ENCODE data around the gene USH2A.

Gene USH2A

DNA sequence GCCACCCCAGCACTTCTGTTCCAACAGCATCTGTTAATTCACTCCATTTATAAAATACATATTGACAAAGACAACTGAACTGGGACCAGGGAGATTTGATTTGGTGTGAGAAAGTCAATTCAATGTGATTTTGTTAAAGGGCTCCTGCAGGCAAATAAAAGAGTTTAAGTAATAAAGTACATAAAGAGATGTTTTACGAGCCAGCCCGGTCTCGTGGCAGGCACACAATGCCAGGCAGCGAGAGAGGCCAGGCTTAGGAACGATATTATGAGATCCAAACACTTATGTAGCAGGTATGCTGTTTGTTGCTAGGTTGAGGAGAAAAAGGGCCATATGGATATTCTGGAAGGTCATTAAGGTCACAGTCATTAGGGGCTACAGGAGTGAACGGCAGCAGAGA, 629.1 kb downstream of the USH2A start:
- no peak for DNase-seq (ENCODE audit: low read depth in 1 of 2, low spot score in 1 of 2)

DNA sequence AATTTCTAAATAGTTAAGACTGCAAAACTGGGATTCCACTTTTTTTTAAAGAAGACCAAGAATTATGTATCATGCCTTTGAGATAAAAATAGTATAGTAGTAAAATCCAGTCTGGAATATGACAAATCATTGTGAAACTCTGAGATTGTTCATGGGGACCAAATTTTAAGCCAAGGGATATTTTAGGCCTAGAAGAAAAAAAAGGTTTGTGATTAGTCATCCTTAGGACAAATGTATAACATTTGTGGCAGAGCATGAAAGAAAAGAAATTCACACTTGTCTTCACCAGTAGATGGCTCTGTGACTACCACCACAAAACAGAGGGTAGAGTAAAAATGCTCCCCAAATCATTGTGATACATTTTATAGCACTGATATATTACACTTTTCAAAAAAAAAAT, 630.1 kb downstream of the USH2A start:
- no peak for DNase-seq (ENCODE audit: low read depth in 1 of 2, low spot score in 1 of 2)

DNA sequence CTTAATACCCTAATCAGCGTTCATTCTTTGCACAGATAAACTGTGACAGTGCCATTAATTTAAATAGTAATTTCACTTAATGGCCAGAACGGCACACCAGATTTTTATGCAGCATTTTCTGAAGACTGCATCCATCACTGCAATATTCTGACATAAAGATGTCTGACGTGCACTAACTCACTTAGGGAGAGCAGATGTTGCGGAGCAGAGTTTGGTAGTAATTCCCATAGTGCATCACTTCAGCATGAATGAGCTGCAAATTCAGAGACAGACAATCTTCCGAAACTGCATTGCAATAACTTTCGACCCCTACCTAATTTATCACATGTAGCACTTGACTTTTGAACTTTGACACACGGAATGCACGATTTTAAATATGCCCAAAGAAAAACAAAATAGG, 630.8 kb downstream of the USH2A start:
- DNase-seq (ENCODE audit: low read depth in 1 of 2, low spot score in 1 of 2) = no peak

DNA sequence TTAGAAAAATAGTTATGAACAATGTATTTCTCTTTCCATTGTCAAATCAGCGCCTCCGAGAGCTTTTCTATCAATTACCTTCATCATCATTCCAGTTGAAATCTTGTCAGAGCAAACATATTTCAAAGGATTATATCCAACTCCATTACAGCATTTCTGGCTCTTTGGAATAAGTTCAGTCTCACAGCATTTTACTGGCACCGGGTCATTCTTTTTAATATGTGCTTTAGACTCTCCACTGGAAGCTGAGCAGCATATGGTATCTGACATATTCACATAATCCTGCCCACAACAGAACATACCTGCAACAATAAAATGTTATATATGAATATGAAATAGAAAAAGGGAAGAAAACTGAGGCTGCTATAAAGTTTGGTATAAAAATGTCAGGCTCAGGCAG, 633.3 kb downstream of the USH2A start:
- no peak for DNase-seq (ENCODE audit: low read depth in 1 of 2, low spot score in 1 of 2)

DNA sequence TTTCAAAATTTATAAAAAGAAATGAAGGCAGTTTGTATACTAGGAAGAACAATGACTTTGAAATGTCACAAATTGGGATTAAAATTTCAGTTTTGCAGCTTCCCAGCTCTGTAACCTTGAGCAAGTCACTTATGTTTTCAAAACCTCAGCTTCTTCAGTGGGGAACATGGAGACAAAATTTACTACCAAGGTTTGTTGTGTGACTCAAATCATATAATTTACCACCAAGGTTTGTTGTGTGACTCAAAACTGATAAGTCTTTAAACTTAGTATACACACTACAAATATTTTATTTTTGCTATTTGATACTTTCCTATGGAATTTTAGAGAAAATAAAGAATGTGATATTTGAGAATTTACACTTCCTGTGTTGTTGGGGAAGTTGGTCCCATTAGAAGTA, 636.3 kb downstream of the USH2A start:
- no peak for DNase-seq (ENCODE audit: low read depth in 1 of 2, low spot score in 1 of 2)

DNA sequence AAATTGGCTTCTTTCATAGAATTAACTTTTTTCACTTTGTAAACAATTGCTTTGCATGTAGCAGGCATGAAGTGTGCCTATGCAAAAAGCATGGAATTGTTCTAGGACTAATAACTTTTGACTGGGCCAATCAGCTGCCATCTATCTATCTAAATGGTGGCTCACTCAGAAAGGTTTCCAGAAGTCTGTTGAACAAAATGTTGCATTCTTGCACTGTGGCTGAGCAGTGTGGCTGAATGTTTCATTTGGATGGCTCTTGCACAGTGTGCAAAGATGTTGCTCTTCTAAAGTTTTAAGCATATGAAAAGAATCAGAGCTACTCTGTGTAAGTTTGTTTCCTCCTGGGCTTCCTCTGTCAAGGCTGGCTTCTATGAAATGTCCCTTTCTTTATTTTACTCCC, 642.6 kb downstream of the USH2A start:
- DNase-seq (ENCODE audit: low read depth in 1 of 2, low spot score in 1 of 2) = no peak

DNA sequence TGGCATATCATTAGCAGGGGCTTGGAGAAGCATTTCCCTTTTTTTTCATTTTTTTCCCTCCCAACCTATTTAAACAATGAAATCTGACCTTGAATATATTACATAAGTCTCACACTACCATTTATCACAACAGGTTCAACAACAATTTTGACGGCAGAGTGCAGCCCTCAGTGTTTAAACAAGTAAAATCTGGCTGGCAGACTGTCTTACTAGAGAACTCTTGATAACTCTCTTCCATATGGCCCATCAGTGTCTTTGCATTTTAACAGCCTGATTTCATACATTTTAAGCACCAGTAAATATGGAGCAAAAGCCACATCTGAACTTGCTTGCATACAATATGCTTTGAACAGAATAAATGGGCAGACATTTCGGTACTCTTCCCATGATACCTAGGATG, 643.1 kb downstream of the USH2A start:
- no peak for DNase-seq (ENCODE audit: low read depth in 1 of 2, low spot score in 1 of 2)

DNA sequence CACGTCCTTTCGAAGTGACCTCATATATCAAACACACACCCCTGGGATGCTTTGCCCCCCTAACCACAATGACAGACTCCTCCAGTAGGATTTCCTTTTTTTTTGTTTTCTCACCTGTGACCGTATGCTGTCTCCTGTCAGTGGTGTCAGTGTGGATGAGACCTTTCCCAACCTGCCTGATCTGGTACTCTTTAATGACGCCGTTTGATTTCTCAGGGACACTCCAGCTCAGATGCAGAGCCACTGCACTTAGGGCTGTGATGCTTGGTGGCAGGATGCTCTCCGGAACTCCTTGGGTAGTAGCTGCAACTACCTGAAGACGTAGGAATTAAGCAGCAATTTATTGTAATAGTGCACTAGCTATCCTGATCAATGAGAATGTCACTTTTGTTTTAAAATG, 643.5 kb downstream of the USH2A start:
- no peak for DNase-seq (ENCODE audit: low read depth in 1 of 2, low spot score in 1 of 2)

DNA sequence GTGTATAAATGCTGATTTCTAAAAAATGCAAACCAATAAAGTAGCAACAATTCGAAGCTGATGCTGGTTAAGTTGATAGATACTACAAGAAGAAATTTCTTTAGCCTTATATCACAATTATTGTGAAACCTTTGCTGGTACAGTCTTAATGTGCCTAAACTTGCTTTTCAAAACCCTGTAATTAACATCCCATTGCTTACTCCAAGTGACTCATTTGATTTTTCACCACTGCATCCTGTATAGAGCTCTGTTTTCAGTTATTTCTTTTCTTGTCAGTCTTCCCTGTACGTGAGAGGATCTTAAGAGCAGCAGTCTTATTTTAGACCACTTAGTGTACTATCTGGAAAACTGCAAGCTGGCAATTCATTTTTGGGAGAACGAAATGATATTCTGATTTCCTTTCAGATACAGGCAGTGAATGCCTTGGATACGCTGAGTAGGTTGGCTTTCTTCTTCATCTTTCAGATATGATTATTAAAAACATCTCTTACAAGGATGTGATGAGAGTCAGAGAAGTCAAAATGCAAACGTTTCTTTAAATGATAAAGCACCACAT, 645.8 kb downstream of the USH2A start:
- DNase-seq (ENCODE audit: low read depth in 1 of 2, low spot score in 1 of 2) = no peak

DNA sequence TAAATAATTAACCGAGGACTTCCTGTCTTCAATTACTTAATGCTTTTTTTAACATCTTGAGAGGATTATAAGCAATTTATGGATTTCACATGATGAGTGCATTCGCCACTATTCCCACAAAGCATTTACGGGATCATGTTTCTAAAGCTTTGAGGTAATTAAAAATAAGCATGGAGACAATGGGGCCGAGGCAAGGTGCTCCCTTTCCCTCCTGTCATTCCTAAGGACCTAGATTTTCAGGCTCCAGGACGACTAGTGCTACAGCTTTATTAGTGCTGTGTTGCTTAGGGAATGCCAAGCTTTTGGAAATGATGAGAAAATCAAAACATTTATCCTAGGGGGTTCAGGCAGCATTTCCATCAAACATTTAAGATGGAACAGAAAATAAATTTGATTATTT, 646.9 kb downstream of the USH2A start:
- DNase-seq (ENCODE audit: low read depth in 1 of 2, low spot score in 1 of 2) = no peak

DNA sequence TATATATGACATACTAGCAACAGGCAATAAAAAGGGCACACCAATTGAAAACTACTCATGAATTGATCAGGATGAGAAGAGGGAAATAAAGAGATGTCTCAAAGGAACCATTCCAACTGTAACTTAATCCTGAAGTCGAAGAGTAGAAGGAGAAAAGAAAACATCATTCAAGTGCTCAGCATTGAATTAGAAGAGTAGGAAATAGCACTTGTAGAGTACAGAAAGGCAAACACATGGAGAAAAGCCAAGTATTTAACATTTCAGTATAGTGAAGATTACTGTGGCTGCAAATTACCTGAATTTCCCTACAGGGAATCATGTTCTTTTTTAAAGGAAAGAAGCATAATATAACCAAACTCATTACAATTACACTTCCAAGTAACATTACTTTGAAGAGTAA, 651.1 kb downstream of the USH2A start:
- no peak for DNase-seq (ENCODE audit: low read depth in 1 of 2, low spot score in 1 of 2)

DNA sequence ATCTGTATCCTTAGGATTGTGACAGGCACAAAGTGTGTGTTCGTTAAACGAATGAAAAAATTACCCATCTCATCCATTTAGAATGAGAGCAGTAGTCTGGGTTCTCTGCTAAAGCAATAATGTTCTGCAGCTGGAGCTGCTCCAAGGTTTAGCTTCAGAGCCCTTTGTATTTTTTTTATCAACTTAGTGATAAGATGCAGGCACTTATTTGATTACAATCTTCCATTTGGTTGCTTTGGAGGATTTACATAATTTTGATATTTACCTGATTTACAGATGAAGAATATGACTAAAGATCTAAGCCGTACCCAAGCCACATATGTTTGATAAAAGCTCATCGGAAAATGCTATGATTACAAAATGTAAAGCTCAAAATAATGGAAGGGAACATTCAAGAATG, 654.9 kb downstream of the USH2A start:
- DNase-seq (ENCODE audit: low read depth in 1 of 2, low spot score in 1 of 2) = no peak

DNA sequence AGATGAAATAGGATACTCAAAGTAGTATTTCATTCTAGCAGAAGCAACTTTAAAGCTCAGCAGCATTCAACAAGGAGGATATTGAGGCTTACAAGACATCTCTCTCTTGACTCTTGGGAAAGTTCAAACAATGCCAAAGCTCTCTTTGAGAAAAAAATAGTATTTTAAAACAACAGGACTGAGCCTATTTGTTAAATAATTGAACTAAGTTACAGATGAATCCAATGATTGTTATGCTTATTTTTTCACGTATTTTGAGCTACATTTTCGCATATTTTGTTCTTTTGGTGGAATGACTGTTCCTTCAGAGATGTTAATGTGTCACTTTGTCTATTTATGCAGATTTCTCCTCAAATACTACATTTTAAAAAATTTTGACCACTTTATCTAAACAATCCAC, 655.5 kb downstream of the USH2A start:
- DNase-seq (ENCODE audit: low read depth in 1 of 2, low spot score in 1 of 2) = no peak

DNA sequence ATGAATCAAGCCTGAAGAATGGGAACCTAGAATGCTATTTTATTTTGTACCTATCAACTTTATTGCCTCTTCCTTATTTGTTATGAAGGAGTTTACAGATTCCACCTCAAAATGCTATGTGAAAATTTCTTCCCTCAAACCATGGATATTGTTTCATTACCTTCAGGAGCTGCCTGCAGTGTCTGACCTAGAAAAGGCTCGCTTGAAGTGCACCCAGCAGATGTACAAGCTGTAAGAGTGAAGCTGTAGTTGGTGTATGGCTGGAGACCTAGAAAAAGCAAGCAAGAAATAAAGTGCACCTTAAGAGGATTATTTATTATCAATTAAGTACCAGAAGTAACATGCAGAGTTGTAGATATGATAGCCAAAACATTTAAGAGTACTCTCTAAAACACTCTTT, 656.7 kb downstream of the USH2A start:
- no peak for DNase-seq (ENCODE audit: low read depth in 1 of 2, low spot score in 1 of 2)

DNA sequence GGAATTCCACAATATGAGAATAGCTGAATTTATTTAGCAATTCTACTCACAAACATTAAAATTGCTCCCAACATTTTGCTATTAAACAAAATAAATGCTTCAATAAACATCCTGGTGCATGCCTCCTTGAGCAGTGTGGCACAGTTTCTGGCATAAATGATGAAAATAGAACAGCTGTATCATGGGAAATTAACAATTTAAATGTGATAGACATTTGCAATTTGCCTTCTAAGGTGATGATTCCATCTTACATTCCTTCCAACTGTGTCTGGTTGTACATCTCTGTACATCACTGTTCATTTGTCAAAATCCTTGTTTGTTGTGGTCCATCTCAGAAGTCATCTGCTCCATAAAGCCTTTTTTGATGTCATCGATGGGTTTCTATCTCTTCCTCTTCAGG, 657.4 kb downstream of the USH2A start:
- no peak for DNase-seq (ENCODE audit: low read depth in 1 of 2, low spot score in 1 of 2)

DNA sequence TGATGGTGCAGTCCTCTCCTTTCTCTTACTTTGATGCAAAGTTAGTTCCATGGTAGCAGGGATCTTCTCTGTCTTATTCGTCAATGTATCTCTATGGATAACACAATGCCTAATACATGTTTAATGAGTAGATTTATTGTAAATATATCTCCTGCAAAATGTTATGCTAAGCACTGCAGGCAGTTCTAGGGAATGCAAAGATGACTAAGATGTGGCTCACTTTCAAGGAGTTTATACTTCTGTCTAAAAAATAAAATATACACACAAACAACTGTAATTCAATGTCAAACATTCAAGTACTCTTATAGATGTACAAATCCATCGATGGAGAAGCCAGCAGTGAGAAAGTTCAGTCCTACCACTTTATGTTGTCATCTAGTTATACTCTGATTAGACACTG, 661.8 kb downstream of the USH2A start:
- DNase-seq (ENCODE audit: low read depth in 1 of 2, low spot score in 1 of 2) = no peak

DNA sequence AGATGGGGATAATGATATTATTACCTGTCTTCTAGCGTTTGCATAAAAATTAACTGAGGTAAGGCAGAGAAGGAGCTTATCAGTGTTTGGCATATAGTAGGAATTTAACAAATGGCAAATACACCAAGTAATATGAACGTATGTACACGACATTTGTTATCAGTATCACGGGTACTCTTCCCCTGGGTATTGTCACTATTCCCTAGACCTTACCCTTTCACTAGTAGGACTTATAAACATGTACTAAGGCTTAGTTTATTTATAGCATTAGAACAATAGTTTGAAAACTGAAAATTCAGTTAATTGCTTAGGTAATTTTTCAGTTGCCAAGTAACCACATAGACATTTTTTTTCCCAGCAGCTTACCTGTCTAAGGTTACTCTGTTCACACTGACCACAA, 669.1 kb downstream of the USH2A start:
- DNase-seq (ENCODE audit: low read depth in 1 of 2, low spot score in 1 of 2) = no peak

DNA sequence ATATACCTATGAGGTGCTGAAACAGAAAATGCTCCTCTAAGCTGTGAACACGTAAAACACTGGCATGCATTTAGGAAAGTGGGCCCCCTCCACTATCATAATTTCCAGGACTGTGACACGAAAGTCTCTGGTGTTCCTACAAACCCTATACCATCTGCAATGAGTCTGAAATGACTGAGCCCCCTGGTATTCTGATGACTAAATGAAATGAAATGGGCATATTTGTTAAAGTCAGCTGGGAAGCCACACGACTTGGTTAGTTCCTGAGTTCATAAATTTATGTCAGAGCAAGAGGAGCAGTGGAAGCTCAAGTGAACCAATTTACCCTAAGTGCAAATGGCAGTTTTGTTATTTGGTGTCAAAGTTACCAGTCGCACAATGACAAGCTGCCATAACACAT, 673.8 kb downstream of the USH2A start:
- no peak for DNase-seq (ENCODE audit: low read depth in 1 of 2, low spot score in 1 of 2)

DNA sequence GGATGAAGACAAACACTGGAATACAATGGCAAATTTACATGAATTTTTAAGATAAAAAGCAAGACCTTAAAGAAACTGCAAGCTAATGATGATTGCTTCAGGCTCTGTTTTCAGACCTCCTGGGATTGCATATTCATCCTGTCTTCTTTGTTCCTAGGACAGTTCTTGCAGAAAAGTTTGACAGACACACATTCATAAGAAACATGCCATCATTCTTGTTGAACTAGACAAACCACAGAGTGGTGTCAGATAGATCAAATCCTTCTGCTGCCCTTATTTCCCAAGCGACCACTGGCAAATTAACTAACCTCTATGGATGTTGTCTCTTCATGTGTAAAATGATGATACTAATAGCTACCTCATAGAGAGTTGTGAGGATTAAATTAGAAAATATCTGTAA, 674.8 kb downstream of the USH2A start:
- no peak for DNase-seq (ENCODE audit: low read depth in 1 of 2, low spot score in 1 of 2)

DNA sequence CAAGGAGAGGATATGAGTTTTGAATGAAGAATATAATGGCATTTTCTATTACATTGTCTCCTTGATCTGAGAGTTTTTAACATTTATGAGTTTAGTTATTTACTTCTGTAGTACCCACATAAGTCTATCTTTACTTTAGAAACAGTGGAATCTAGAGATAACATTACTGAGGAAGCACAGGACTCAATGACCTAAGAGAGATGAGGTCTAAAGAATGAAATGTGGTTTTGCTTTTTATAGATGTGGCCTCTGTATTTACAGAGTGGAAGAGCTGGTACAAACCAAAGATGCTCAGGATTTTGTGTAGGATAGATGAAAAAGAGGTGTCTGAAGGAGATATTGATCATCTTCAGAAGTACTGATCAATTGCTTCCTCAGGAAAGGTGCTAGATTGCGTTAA, 678.8 kb downstream of the USH2A start:
- DNase-seq (ENCODE audit: low read depth in 1 of 2, low spot score in 1 of 2) = no peak

DNA sequence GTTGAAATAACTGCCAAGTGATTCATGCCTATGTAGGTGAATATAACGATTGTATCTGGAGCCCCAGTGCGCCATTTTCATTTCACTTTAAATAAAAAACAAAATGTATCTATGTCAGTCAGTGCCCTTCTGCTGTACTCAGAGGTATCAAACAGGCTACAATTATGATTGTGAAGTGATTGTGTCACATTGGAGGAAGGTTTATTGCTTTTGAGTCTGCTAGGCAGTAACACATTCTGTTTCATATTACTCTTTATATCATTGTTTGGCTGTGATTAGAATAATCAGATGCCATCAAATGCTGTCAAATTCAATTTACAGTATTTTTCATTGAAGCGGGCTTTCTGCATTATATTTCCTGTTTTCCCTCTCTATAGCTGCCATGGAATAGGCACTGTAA, 684.2 kb downstream of the USH2A start:
- DNase-seq (ENCODE audit: low read depth in 1 of 2, low spot score in 1 of 2) = no peak

DNA sequence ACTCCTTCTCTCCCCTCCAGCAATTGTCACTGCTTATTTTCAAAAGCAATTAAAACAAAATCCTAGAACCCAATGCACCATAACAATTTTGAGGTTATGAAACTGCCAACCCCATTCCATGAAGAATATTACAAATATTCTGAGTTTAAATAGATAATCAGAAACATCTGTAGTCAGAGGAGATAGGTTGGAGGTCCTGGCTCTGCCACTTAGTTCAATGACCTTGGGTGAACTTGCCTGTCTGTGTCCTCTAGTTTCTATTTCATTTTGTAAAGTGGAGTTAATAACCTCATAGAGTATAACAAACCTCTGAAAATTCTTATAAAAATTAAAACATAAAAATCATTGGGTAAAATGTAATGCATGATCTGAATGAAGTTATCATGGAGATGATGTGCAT, 691.5 kb downstream of the USH2A start:
- no peak for DNase-seq (ENCODE audit: low read depth in 1 of 2, low spot score in 1 of 2)

DNA sequence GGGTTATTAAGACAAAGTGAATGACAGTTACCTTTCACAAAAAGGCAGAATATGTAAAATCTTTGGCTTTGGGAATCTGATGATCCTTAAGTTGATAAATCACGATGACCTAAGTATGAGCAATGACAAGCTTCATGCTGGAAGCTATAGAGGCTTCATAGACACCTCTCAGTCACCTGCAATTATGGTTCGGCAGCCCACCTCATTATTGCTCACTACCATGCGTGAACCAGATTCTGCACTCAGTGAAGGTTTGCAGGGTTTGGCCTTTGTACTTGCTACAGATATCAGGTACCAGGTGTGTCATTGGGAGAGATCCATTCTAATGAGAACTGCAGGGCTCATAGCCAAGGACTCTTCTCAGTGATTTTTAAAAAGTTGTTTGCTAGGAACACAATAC, 692.6 kb downstream of the USH2A start:
- no peak for DNase-seq (ENCODE audit: low read depth in 1 of 2, low spot score in 1 of 2)

DNA sequence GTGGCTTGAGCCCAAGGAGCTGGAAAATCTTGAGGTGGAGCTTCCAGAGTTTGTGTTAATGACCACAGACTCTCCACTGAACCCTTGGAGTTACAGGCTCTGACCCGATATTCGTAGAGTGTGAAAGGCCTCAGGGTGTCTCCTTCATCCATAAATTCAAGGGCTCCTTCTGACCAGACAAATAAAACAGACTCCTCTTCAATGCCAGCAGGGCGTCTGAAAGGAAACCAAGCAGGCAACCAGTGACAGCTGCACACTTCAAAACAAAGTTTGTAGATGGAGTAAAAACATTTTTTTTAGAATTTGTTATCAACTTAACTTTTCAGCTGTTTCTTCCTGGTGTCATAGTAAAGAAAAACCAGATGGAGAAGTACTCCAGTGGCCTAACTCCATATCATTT, 695.1 kb downstream of the USH2A start:
- DNase-seq (ENCODE audit: low read depth in 1 of 2, low spot score in 1 of 2) = no peak

Data from stimulated activated CD4-positive, alpha-beta T cell treated with anti-CD3 and anti-CD28 coated beads, Interleukin-15, amount 100 ng/mL, for 1 hour (primary cell).